Neuronal stem cell (in vitro differentiated cells): Measurements from ENCODE around the gene CD72.

ENCODE experiments used
- DNase-seq: peaks from one replicate; pipeline ENCODE4 v3.0.0-alpha.2; 2013; ENCODE audit warnings: low spot score
- H2AFZ ChIP-seq: one replicate; pipeline ENCODE4 v1.6.1; 2013; ENCODE audit warnings: mild to moderate bottlenecking, low read length, inconsistent platforms
- H2AK5ac ChIP-seq: 2 replicates; pipeline ENCODE4 v1.6.1; 2013; ENCODE audit warnings: low read depth, mild to moderate bottlenecking, inconsistent platforms, low read length, moderate library complexity, mixed read lengths
- H2BK120ac ChIP-seq: 2 replicates; pipeline ENCODE4 v1.6.1; 2013; ENCODE audit warnings: low read depth, mild to moderate bottlenecking, inconsistent platforms, low read length, moderate library complexity, mixed read lengths
- H2BK12ac ChIP-seq: one replicate; pipeline ENCODE4 v1.6.1; 2013; ENCODE audit warnings: low read length, inconsistent platforms
- H2BK15ac ChIP-seq: 2 replicates; pipeline ENCODE4 v1.6.1; 2013; ENCODE audit warnings: mild to moderate bottlenecking, low read length, inconsistent platforms, mixed read lengths
- H2BK5ac ChIP-seq: one replicate; pipeline ENCODE4 v1.6.1; 2013; ENCODE audit warnings: inconsistent platforms, mild to moderate bottlenecking, low read length, moderate library complexity
- H3K14ac ChIP-seq: one replicate; pipeline ENCODE4 v1.6.1; 2013; ENCODE audit warnings: low read length, inconsistent platforms
- H3K18ac ChIP-seq: 2 replicates; pipeline ENCODE4 v1.6.1; 2013; ENCODE audit warnings: low read length, inconsistent platforms
- H3K23ac ChIP-seq: 2 replicates; pipeline ENCODE4 v1.6.1; 2013; ENCODE audit warnings: low read depth, mild to moderate bottlenecking, mixed read lengths, low read length, inconsistent platforms; ENCODE audit not compliant: poor library complexity
- H3K27ac ChIP-seq: replicated peaks from 3 replicates; pipeline ENCODE4 v1.5.1; 2013; ENCODE audit warnings: low read length, inconsistent platforms
- H3K27me3 ChIP-seq, 3 experiments: 2 replicates each; pipeline ENCODE4 v1.6.1; 2013; ENCODE audit warnings: low read length in 3 of 3, mild to moderate bottlenecking in 2 of 3, inconsistent platforms in 1 of 3, low read depth in 1 of 3, mixed read lengths in 1 of 3, moderate library complexity in 1 of 3; ENCODE audit not compliant: control insufficient read depth in 3 of 3, insufficient read depth in 3 of 3
- H3K36me3 ChIP-seq, 2 donors: replicated peaks in 1 of 2; 2 replicates each; pipeline ENCODE4 v1.6.1; 2013; ENCODE audit warnings: low read length in 2 of 2; ENCODE audit not compliant: control insufficient read depth in 2 of 2, insufficient read depth in 2 of 2
- H3K4ac ChIP-seq: 2 replicates; pipeline ENCODE4 v1.6.1; 2013; ENCODE audit warnings: inconsistent platforms, mild to moderate bottlenecking, low read length, moderate library complexity
- H3K4me1 ChIP-seq, 2 donors: 1 replicate in 1 of 2; 2 replicates in 1 of 2; pipeline ENCODE4 v1.6.1; 2013; ENCODE audit warnings: low read length in 2 of 2, low read depth in 1 of 2; ENCODE audit not compliant: control insufficient read depth in 2 of 2, insufficient read depth in 1 of 2
- H3K4me2 ChIP-seq: one replicate; pipeline ENCODE4 v1.6.1; 2013; ENCODE audit warnings: mild to moderate bottlenecking, low read length, inconsistent platforms; ENCODE audit not compliant: insufficient read depth, poor library complexity, severe bottlenecking
- H3K4me3 ChIP-seq, 2 donors: 2 replicates each; pipeline ENCODE4 v1.5.1; 2013; ENCODE audit warnings: low read length in 2 of 2, mild to moderate bottlenecking in 2 of 2, inconsistent platforms in 1 of 2, moderate library complexity in 1 of 2
- H3K79me1 ChIP-seq: one replicate; pipeline ENCODE4 v1.6.1; 2013; ENCODE audit warnings: low read depth, mild to moderate bottlenecking, inconsistent platforms, low read length, moderate library complexity
- H3K9ac ChIP-seq: one replicate; pipeline ENCODE4 v1.6.1; 2013; ENCODE audit warnings: mild to moderate bottlenecking, low read depth, low read length, inconsistent platforms; ENCODE audit not compliant: poor library complexity
- H3K9me3 ChIP-seq, 2 donors: replicated peaks in 1 of 2; 2 replicates each; pipeline versions ENCODE3 to v1.6.1; 2013; ENCODE audit warnings: low read length in 2 of 2, mild to moderate bottlenecking in 2 of 2, inconsistent platforms in 1 of 2, low read depth in 1 of 2, mixed read lengths in 1 of 2, moderate library complexity in 1 of 2; ENCODE audit not compliant: control insufficient read depth in 2 of 2, insufficient read depth in 1 of 2
- H4K8ac ChIP-seq: one replicate; pipeline ENCODE4 v1.6.1; 2013; ENCODE audit warnings: low read depth, mild to moderate bottlenecking, inconsistent platforms, low read length, moderate library complexity
- H4K91ac ChIP-seq: one replicate; pipeline ENCODE4 v1.6.1; 2013; ENCODE audit warnings: low read length, low read depth, mild to moderate bottlenecking, inconsistent platforms; ENCODE audit not compliant: poor library complexity
- WGBS, 2 donors: extraction: QIAGEN DNeasy Blood & Tissue Kit; methylation state at CpG; one replicate each; pipeline ENCODE4 v1.1.7; 2013; ENCODE audit warnings: missing lambda C conversion rate in 2 of 2, mixed read lengths in 1 of 2; ENCODE audit not compliant: insufficient read length in 2 of 2, insufficient replicate concordance in 1 of 2; ENCODE audit errors: extremely low coverage in 2 of 2; 5-methylcytosine and 5-hydroxymethylcytosine counted together

Gene CD72

DNA sequence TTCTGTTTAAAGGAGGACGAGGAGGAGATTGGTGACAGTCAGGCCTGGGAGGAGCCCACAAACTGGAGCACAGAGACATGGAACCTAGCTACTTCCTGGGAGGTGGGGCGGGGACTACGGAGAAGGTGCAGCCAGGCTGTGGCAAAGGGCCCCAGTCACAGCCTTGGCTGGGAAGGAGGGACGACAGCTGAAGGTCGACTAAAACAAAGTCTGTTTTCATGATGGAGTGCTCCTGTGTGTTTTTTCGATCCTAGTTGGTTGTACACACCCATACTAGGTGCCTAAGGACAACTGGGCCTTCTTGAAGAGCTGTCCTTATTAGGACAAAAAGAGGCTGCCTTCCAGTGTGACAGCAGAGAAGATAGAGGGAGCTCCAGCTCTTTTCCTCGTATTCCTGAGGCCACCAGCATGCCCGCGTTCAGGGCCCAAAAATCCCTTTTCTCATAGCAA lies 42.8 kb upstream of the CD72 start:
- Histone ChIP-seq H3K27me3 (no peaks in the 10 kb centered on the region), H3K14ac (no peak overlapping the region), H3K18ac (no peak overlapping the region), H2AFZ (no peak overlapping the region), H3K4me2 (no peak overlapping the region), H3K4me1 (peaks cover 9 to 16% of the 10 kb centered on the region in 2 donors), H3K4me3 (no peak overlapping the region), H2AK5ac (no peak overlapping the region), H2BK12ac (no peak overlapping the region), H3K9ac (no peak overlapping the region), H3K79me1 (peaks cover 8% of the 10 kb centered on the region), H2BK5ac (no peak overlapping the region), H3K23ac (no peak overlapping the region), H2BK15ac (no peak overlapping the region), H3K4ac (no peak overlapping the region), H4K91ac (no peak overlapping the region), H4K8ac (no peak overlapping the region), H3K36me3 (peaks cover 27 to 42% of the 10 kb centered on the region in 2 donors), H3K27ac (no peak overlapping the region), H2BK120ac (no peak overlapping the region), H3K9me3 (no peaks in the 10 kb centered on the region)
- DNase-seq: no peak
- no CpG with 5 or more reads among the region's 9 CpGs for WGBS, 2 donors

DNA sequence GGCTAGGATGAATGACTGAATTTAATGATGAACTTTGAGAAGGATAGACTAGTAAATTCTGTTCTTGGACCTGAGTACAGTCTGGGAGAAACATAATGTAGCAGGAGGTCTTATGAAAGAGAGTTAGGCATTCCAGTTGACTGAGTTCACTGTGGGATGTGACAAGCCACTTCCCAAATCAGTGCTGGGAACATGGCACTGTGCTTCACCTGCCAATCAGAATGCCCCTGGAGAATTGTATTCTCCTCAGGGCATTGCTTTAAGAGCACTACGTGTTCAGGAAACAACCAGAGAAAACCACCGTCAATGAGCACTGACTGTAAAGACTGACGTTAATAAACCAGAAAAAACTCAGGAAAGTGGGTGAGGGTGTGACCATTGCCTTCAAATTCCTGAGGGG lies 41.1 kb upstream of the CD72 start:
- H3K4me2 ChIP-seq: no peak overlapping the region
- H3K4me1 ChIP-seq: peaks cover 6 to 13% of the 10 kb centered on the region in 2 donors
- H3K23ac ChIP-seq: no peak overlapping the region
- H3K27me3 ChIP-seq: no peaks in the 10 kb centered on the region
- no peak overlapping the region for H2AK5ac ChIP-seq
- no peak overlapping the region for H3K14ac ChIP-seq
- H2AFZ ChIP-seq: no peak overlapping the region
- no peak overlapping the region for H4K8ac ChIP-seq
- no peak overlapping the region for H4K91ac ChIP-seq
- H2BK5ac ChIP-seq: no peak overlapping the region
- H2BK15ac ChIP-seq: no peak overlapping the region
- no peaks in the 10 kb centered on the region for H3K9me3 ChIP-seq
- no peak overlapping the region for H3K4ac ChIP-seq
- peaks cover 4% of the 10 kb centered on the region for H3K79me1 ChIP-seq
- H3K36me3 ChIP-seq: peaks cover 27 to 42% of the 10 kb centered on the region in 2 donors
- no peak for DNase-seq
- H3K18ac ChIP-seq: no peak overlapping the region
- no peak overlapping the region for H3K9ac ChIP-seq
- WGBS, 2 donors: no CpG with 5 or more reads among the region's 3 CpGs
- no peak overlapping the region for H2BK12ac ChIP-seq
- H2BK120ac ChIP-seq: no peak overlapping the region
- no peak overlapping the region for H3K27ac ChIP-seq
- H3K4me3 ChIP-seq: peak overlapping the region in 1 of 2 donors; percentile 88

DNA sequence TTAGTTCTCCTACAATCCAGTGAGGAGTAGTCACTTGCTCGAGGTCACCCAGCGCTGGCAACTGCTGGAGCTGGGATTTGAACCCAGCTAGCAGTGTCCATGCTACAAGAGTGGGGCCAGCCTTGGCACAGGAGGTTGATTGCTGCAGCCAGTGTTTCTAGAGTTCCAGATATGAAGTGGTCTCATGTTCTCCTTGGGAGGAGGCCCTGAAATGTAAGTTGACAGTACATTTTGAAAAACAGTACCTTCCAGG lies 40.7 kb upstream of the CD72 start:
- no peak overlapping the region for H2BK15ac ChIP-seq
- H4K91ac ChIP-seq: no peak overlapping the region
- no CpG with 5 or more reads among the region's 2 CpGs for WGBS, 2 donors
- no peak overlapping the region for H3K14ac ChIP-seq
- no peaks in the 10 kb centered on the region for H3K9me3 ChIP-seq
- H2AK5ac ChIP-seq: no peak overlapping the region
- H3K18ac ChIP-seq: no peak overlapping the region
- no peak overlapping the region for H2BK5ac ChIP-seq
- H2AFZ ChIP-seq: peak overlapping the region; percentile 98
- peaks cover 27 to 42% of the 10 kb centered on the region in 2 donors for H3K36me3 ChIP-seq
- no peak overlapping the region for H4K8ac ChIP-seq
- H3K23ac ChIP-seq: no peak overlapping the region
- peak overlapping the region; percentile 92 for H3K27ac ChIP-seq
- no peak overlapping the region for H2BK12ac ChIP-seq
- peak overlapping the region; percentile 60 for H3K4me2 ChIP-seq
- no peaks in the 10 kb centered on the region for H3K79me1 ChIP-seq
- no peaks in the 10 kb centered on the region for H3K27me3 ChIP-seq
- H3K4me1 ChIP-seq: peaks cover 4 to 10% of the 10 kb centered on the region in 2 donors
- peak overlapping the region; percentile 88 to 99 for H3K4me3 ChIP-seq
- H3K9ac ChIP-seq: peak overlapping the region; percentile 93
- DNase-seq: no peak
- H3K4ac ChIP-seq: no peak overlapping the region
- no peak overlapping the region for H2BK120ac ChIP-seq

DNA sequence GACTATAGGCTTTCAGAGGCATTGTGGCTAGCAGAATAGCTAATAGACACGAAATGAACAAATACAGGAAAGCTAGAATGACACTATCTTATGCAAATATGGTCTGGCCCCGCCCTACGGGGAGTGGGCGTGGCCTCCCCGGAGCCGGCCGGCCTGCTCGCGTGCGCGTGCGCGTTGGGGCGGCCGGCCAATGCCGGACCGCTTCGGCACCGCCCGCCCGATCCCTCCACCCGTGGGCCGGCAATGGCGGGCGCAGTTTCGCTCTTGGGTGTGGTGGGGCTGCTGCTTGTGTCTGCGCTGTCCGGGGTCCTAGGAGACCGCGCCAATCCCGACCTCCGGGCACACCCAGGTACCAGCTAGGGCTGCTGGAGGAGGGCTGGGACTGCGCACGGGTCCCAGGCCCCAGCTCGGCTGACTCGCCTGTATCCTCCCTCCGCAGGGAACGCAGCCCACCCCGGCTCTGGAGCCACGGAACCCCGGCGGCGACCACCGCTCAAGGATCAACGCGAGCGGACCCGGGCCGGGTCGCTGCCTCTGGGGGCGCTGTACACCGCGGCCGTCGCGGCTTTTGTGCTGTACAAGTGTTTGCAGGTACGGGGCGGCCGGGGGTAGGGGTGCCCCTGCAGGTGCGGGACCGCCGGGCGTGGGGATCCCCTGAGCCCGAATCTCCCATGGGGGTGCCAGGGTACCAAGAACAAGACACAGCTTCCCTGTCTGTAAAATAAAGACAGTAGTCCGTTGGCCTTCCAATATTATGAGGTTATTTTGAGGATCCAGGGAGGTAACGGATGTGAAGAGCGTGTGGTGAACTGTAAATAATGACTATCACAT lies 40.1 kb upstream of the CD72 start, which contains the start of gene CCDC107:
TSS of gene CCDC107 (plus strand) at position 156 of the 831 bp plus-strand sequence. CDS start at position 244, 88 bp downstream.
- Histone ChIP-seq H3K4me1 (peaks cover 4 to 7% of the 10 kb centered on the region in 2 donors), H4K8ac (no peak within 1 kb of the TSS), H3K36me3 (peaks cover 27 to 37% of the 10 kb centered on the region in 2 donors), H2AFZ (peak within 1 kb of the TSS; percentile 98), H2BK12ac (no peak within 1 kb of the TSS), H3K9ac (peak within 1 kb of the TSS; percentile 93), H3K4ac (no peak within 1 kb of the TSS), H3K4me3 (peak within 1 kb of the TSS; percentile 88 to 99), H4K91ac (peak within 1 kb of the TSS; percentile 89), H3K4me2 (peak within 1 kb of the TSS; percentile 60), H2BK15ac (no peak within 1 kb of the TSS), H3K18ac (peak within 1 kb of the TSS; percentile 98), H3K79me1 (no peaks in the 10 kb centered on the region), H3K27ac (peak within 1 kb of the TSS; percentile 92), H2BK120ac (no peak within 1 kb of the TSS), H3K14ac (peak within 1 kb of the TSS; percentile 97), H2AK5ac (peak within 1 kb of the TSS; percentile 54), H3K27me3 (no peaks in the 10 kb centered on the region), H2BK5ac (peak within 1 kb of the TSS; percentile 62), H3K9me3 (no peaks in the 10 kb centered on the region), H3K23ac (peak within 1 kb of the TSS; percentile 96)
- WGBS, 2 donors: no CpG with 5 or more reads among the region's 67 CpGs
- peak; percentile 91 for DNase-seq
